Chondrocyte (in vitro differentiated cells): ENCODE results near the gene KAZN. TPM values are rescaled to one million over a fixed set of nuclear protein-coding genes. Genes with fewer than 3 reads are reported as not detected.

Experiments used
- DNase-seq: peaks from one replicate; pipeline ENCODE4 v3.0.0; 2021; ENCODE audit warnings: mixed read lengths, low spot score
- H3K27ac Mint-ChIP-seq: one replicate; pipeline ENCODE4 v1.8.0; 2021; ENCODE audit warnings: mild to moderate bottlenecking, moderate library complexity, mixed read lengths; ENCODE audit not compliant: unreplicated experiment
- H3K27me3 Mint-ChIP-seq: 2 replicates; pipeline ENCODE4 v1.8.0; 2021; ENCODE audit warnings: low read depth, mixed read lengths
- H3K36me3 Mint-ChIP-seq: 2 replicates; pipeline ENCODE4 v1.8.0; 2021; ENCODE audit warnings: low read depth, mixed read lengths
- H3K4me1 Mint-ChIP-seq: 2 replicates; pipeline ENCODE4 v1.8.0; 2021; ENCODE audit warnings: low read depth, mild to moderate bottlenecking, mixed read lengths
- H3K4me3 Mint-ChIP-seq: one replicate; pipeline ENCODE4 v1.8.0; 2021; ENCODE audit warnings: mild to moderate bottlenecking, moderate library complexity, mixed read lengths; ENCODE audit not compliant: unreplicated experiment
- H3K9me3 Mint-ChIP-seq: 2 replicates; pipeline ENCODE4 v1.8.0; 2021; ENCODE audit warnings: low read depth, mixed read lengths
- total RNA-seq: library from RNA; stranded (reverse); gene quantifications from 3 replicates; pipeline ENCODE4 v1.2.1, GENCODE V29; 2021
- TF ChIP-seq, protein P1 (sequence below): fragments of 200-600 bp; sonication (generic); IDR thresholded peaks from 2 replicates; pipeline ENCODE4 v1.5.0; 2021; ENCODE audit warnings: antibody characterized with exemption, mild to moderate bottlenecking, moderate library complexity

The KAZN gene
- total RNA-seq, 1 donor from 2014 or later, result 29.6 TPM

DNA sequence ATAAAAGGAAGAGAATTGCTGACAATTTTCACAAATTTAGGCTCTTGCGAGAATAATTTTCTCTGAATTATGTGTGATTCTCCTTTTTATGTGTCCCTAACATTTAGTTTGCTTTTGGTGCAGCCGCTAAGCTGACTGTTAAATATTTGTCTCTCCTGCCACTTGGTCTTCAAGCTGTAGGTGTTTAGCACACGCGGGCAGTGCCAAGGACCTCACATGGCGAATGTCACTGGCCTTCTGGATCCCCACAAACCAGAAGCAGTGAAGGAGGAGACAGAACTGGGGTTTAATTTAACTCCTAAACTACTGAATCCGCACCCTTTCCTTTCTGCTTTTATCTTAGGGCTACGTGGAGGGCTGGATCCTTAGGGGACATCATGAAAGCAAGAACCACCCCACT lies 120.0 kb downstream of the KAZN start:
- TF ChIP-seq, protein P1, sequence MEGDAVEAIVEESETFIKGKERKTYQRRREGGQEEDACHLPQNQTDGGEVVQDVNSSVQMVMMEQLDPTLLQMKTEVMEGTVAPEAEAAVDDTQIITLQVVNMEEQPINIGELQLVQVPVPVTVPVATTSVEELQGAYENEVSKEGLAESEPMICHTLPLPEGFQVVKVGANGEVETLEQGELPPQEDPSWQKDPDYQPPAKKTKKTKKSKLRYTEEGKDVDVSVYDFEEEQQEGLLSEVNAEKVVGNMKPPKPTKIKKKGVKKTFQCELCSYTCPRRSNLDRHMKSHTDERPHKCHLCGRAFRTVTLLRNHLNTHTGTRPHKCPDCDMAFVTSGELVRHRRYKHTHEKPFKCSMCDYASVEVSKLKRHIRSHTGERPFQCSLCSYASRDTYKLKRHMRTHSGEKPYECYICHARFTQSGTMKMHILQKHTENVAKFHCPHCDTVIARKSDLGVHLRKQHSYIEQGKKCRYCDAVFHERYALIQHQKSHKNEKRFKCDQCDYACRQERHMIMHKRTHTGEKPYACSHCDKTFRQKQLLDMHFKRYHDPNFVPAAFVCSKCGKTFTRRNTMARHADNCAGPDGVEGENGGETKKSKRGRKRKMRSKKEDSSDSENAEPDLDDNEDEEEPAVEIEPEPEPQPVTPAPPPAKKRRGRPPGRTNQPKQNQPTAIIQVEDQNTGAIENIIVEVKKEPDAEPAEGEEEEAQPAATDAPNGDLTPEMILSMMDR, result no peak
- no peak overlapping the region for H3K4me3 Mint-ChIP-seq
- no peak for DNase-seq
- no peaks in the 10 kb centered on the region for H3K4me1 Mint-ChIP-seq
- H3K9me3 Mint-ChIP-seq, result peaks cover 5% of the 10 kb centered on the region
- peaks cover 11% of the 10 kb centered on the region for H3K27me3 Mint-ChIP-seq
- no peak overlapping the region for H3K27ac Mint-ChIP-seq
- no peaks in the 10 kb centered on the region for H3K36me3 Mint-ChIP-seq

GRCh38 chr1:14723401-14723800 lies 124.9 kb downstream of the KAZN start:
- Mint-ChIP-seq H3K27me3 (peaks cover 16% of the 10 kb centered on the region), H3K36me3 (no peaks in the 10 kb centered on the region), H3K4me1 (no peaks in the 10 kb centered on the region), H3K27ac (no peak overlapping the region), H3K4me3 (no peak overlapping the region), H3K9me3 (no peaks in the 10 kb centered on the region)
- TF ChIP-seq, protein P1, result no peak
- no peak for DNase-seq

- Mint-ChIP-seq H3K4me3 (no peak overlapping the region), H3K9me3 (no peaks in the 10 kb centered on the region), H3K27ac (no peak overlapping the region), H3K36me3 (no peaks in the 10 kb centered on the region), H3K27me3 (peaks cover 16% of the 10 kb centered on the region), H3K4me1 (no peaks in the 10 kb centered on the region)
- TF ChIP-seq, protein P1, result no peak
- no peak for DNase-seq
Measured at GRCh38 chr1:14724246-14724645, 125.8 kb downstream of the KAZN start.

GRCh38 chr1:14724678-14725077 lies 126.2 kb downstream of the KAZN start:
- peaks cover 16% of the 10 kb centered on the region for H3K27me3 Mint-ChIP-seq
- no peak for DNase-seq
- no peaks in the 10 kb centered on the region for H3K9me3 Mint-ChIP-seq
- TF ChIP-seq, protein P1, result no peak
- no peaks in the 10 kb centered on the region for H3K36me3 Mint-ChIP-seq
- no peak overlapping the region for H3K4me3 Mint-ChIP-seq
- no peaks in the 10 kb centered on the region for H3K4me1 Mint-ChIP-seq
- H3K27ac Mint-ChIP-seq, result no peak overlapping the region

- TF ChIP-seq, protein P1, result no peak
Measured at GRCh38 chr1:14725238-14725637, 126.8 kb downstream of the KAZN start.

More at GRCh38 chr1:14725238-14725637, 126.8 kb downstream of the KAZN start:
- Mint-ChIP-seq H3K4me3 (no peak overlapping the region), H3K9me3 (no peaks in the 10 kb centered on the region), H3K36me3 (no peaks in the 10 kb centered on the region), H3K27me3 (peaks cover 16% of the 10 kb centered on the region), H3K27ac (no peak overlapping the region), H3K4me1 (no peaks in the 10 kb centered on the region)
- DNase-seq, result no peak
